HG03060 (cell line): ENCODE results near the gene OR52R1.
"Not testable (repeated sequence)": the region's sequence is repeated elsewhere in the genome, so short reads cannot be mapped to it uniquely, and the experiment has no call there.

Experiments
- ATAC-seq: cut with Tn5 transposase; IDR thresholded peaks from one replicate; pipeline ENCODE4 v1.9.1; 2021; ENCODE audit warnings: low read depth, moderate number of reproducible peaks; ENCODE audit not compliant: unreplicated experiment

The OR52R1 gene

GRCh38 chr11:4804280-4804679 is at the start of gene OR52R1:
Gene OR52R1, minus strand, starts transcription at chr11:4804380. Its CDS starts 0 bp downstream, at chr11:4804380.
- no peak for ATAC-seq

- ATAC-seq: no peak
Observed at GRCh38 chr11:4851033-4851432, 46.9 kb upstream of the OR52R1 start.

- ATAC-seq: no peak
Observed at GRCh38 chr11:4848908-4849532, 44.8 kb upstream of the OR52R1 start, which contains the start of gene OR51S1. Gene OR51S1, minus strand, starts transcription at chr11:4849208. Its CDS starts 0 bp downstream, at chr11:4849208.

GRCh38 chr11:4839851-4840549 is 35.8 kb upstream of the OR52R1 start:
- ATAC-seq: no peak

GRCh38 chr11:4830909-4831308 is 26.7 kb upstream of the OR52R1 start:
- ATAC-seq: no peak

GRCh38 chr11:4830346-4830745 is 26.2 kb upstream of the OR52R1 start:
- ATAC-seq: no peak

- ATAC-seq: no peak
Observed at GRCh38 chr11:4826425-4826824, 22.2 kb upstream of the OR52R1 start.

GRCh38 chr11:4825132-4825531 is 21.0 kb upstream of the OR52R1 start:
- ATAC-seq: no peak

GRCh38 chr11:4821021-4821420 is 16.8 kb upstream of the OR52R1 start, which contains the start of gene OR51F2:
Gene OR51F2, plus strand, starts transcription at chr11:4821321. Its CDS starts 101 bp downstream, at chr11:4821422.
- no peak for ATAC-seq

GRCh38 chr11:4809246-4809645 is 5.1 kb upstream of the OR52R1 start:
- ATAC-seq: no peak

GRCh38 chr11:4808476-4808875 is 4.3 kb upstream of the OR52R1 start:
- no peak for ATAC-seq

- not testable (repeated sequence) for ATAC-seq
Observed at GRCh38 chr11:4801316-4801715, 2.9 kb downstream of the OR52R1 start.

GRCh38 chr11:4798427-4799183 is 5.6 kb downstream of the OR52R1 start:
- no peak for ATAC-seq

- no peak for ATAC-seq
Observed at GRCh38 chr11:4797206-4797605, 7.0 kb downstream of the OR52R1 start.

- no peak for ATAC-seq
Observed at GRCh38 chr11:4782454-4782853, 21.7 kb downstream of the OR52R1 start.

- ATAC-seq: no peak
Observed at GRCh38 chr11:4769838-4770237, 34.3 kb downstream of the OR52R1 start, which contains the start of gene OR51F1. Gene OR51F1, minus strand, starts transcription at chr11:4769938. Its CDS starts 0 bp downstream, at chr11:4769938.

- ATAC-seq: no peak
Observed at GRCh38 chr11:4768094-4768493, 36.1 kb downstream of the OR52R1 start.

GRCh38 chr11:4766420-4767043 is 37.6 kb downstream of the OR52R1 start:
- ATAC-seq: no peak

- no peak for ATAC-seq
Observed at GRCh38 chr11:4763096-4763495, 41.1 kb downstream of the OR52R1 start.
